RWPE1 (cell line): ENCODE data around the gene CDYL2.

ENCODE experiments used
- CTCF ChIA-PET: fragments of 350-600 bp; sonication (Branson Sonifier 250); formaldehyde crosslinking; extraction: SDS; loops from one replicate; lab custom pipeline; 2021; lab: Yijun Ruan, JAX
- POLR2A ChIA-PET: fragments of 400-600 bp; formaldehyde crosslinking; extraction: SDS; loops from one replicate; lab custom pipeline; 2020; ENCODE audit warnings: antibody characterized with exemption; ENCODE audit not compliant: low non-redundant PET; lab: Yijun Ruan, JAX
- DNase-seq: peaks from one replicate; pipeline ENCODE4 v3.0.0; 2012; ENCODE audit warnings: low spot score
- H3K27ac ChIP-seq: fragments of 450-650 bp; 2 replicates; pipeline ENCODE4 v1.5.1; 2017
- TF ChIP-seq, protein P1 (sequence below): fragments of 450-650 bp; conservative IDR thresholded peaks from 2 replicates; pipeline ENCODE4 v1.5.1; 2017; ENCODE audit warnings: low read depth, mild to moderate bottlenecking

CDYL2 gene

DNA sequence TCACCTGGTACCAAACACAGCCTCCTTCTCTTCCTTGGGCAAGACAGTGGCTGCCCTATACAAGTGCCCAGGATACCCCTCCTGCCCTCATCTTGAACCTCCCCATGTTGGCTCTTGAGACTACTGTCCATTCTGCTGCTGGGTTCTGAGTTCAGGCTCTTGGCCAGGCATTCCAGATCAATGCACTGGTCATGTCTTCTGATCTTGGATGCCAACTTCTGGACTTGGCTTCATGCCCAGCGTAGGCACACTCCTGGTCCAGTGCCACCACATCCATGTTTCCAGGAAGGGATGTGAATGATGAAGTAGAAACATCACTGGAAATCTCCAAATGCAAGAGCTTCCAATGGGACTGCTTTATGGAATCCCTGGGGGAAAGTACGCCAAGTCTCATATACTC lies 212.1 kb downstream of the CDYL2 start:
- DNase-seq: no peak
- TF ChIP-seq, protein P1, sequence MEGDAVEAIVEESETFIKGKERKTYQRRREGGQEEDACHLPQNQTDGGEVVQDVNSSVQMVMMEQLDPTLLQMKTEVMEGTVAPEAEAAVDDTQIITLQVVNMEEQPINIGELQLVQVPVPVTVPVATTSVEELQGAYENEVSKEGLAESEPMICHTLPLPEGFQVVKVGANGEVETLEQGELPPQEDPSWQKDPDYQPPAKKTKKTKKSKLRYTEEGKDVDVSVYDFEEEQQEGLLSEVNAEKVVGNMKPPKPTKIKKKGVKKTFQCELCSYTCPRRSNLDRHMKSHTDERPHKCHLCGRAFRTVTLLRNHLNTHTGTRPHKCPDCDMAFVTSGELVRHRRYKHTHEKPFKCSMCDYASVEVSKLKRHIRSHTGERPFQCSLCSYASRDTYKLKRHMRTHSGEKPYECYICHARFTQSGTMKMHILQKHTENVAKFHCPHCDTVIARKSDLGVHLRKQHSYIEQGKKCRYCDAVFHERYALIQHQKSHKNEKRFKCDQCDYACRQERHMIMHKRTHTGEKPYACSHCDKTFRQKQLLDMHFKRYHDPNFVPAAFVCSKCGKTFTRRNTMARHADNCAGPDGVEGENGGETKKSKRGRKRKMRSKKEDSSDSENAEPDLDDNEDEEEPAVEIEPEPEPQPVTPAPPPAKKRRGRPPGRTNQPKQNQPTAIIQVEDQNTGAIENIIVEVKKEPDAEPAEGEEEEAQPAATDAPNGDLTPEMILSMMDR: no peak
- ChIA-PET POLR2A (no interaction called here), CTCF (no interaction called here)
- H3K27ac ChIP-seq: no peak overlapping the region

DNA sequence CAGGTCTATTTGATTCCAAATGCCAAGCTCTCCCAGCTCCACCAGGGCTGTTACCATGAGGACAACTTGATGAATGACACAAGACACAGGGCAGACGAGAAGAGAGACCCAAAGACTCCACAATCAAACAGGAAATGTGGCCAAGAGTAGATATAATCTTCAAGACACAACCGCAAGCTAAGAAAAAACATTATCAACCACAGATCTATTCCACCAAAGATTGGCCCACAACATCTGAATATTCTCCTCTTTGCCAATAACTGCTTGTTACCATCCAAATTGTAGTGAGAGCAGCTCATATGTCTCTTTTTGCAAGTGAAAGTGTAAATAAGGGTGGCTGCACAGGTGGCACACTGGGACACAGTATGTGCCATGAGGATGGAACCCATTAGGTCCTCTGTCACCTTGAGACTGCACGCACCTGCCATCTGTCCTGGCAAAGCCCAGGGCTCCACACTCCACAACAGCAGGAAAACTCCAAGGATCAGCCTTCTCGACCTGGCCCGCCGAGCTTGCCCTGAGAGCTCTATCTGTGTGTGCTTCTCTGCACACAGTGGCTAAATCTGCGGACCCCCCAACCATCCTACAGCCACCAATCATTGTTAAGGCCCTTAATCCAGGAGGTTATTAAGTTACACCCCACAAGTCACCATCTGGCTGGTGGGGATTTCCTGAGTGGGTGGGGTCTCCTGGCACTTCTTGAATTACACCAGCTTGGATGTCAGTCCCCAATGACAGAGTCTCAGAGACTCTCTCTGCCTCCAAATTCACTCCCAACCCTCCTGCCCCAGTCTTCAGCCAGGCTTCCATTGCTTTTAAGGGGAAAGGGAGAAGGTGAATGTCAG lies 213.1 kb downstream of the CDYL2 start:
- TF ChIP-seq, protein P1: no peak
- ChIA-PET CTCF (no interaction called here), POLR2A (no interaction called here)
- no peak overlapping the region for H3K27ac ChIP-seq
- no peak for DNase-seq

DNA sequence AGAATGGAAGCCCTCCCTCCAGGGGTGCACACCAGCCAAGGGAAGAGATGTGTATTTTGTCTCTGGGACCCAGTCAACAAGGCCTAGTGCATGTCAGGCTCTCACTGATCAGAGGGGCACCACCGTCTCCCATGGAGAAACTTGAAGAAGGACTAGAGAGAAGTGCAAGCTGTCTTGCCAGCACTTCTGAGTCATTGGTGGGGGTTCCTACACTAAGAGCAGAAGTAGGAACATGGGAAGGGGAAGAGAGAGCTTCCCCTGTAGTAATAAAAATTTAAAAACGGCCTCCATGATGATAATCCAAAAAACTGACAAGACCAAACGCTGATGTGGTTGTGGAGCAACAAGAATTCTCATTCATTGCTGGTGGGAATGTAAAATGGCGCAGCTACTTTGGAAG lies 217.3 kb downstream of the CDYL2 start:
- ChIA-PET POLR2A (no interaction called here), CTCF (interaction anchor here (0.7 kb wide), 1 partner anchor 1242 kb away, joined by 4 read pairs; no protein-coding TSS in a partner anchor)
- no peak overlapping the region for H3K27ac ChIP-seq
- no peak for DNase-seq
- TF ChIP-seq, protein P1: no peak

DNA sequence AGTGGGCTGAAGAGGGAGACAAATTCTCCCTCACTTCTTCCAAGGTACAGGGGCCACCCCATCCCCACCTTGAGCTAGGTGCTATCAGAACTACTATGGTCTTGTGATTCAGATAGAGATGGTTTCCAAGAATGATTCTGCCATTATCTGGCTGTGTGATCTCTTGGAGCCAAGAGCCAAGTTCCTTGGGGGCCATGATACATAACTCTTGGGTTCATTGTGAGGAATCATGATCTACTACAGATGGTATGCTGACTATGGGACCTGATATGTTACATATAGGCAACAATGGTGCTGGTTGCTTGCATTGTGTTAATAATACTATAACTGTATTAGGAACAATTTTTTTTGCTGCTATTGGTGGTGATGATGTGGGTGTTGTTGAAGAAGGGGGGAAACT lies 217.9 kb downstream of the CDYL2 start:
- H3K27ac ChIP-seq: no peak overlapping the region
- POLR2A ChIA-PET: no interaction called here
- no peak for DNase-seq
- TF ChIP-seq, protein P1: no peak
- CTCF ChIA-PET: interaction anchor here (0.6 to 0.7 kb wide), 2 partner anchors 205 to 1242 kb away, joined by 3 to 4 read pairs; no protein-coding TSS in a partner anchor

DNA sequence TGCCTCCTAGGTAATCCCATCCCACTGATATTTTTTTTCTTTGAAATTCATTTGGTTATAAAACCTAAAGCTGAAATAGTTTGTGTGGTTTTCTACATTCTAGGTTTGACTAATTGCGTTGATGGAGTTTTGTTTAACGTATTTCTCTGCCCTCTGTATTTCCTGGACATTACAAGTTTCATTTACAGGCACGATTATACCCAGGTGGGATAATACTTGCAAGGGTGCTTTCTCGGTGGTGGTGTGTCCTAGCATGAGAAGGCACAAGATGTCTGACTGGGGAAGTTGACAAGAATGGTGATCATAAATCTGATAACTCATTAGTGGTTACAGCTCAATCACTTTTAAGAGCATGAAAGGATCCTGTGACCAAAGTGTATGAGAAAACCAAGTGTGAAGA lies 218.6 kb downstream of the CDYL2 start:
- TF ChIP-seq, protein P1: no peak
- no peak for DNase-seq
- CTCF ChIA-PET: no interaction called here
- H3K27ac ChIP-seq: no peak overlapping the region
- POLR2A ChIA-PET: no interaction called here

DNA sequence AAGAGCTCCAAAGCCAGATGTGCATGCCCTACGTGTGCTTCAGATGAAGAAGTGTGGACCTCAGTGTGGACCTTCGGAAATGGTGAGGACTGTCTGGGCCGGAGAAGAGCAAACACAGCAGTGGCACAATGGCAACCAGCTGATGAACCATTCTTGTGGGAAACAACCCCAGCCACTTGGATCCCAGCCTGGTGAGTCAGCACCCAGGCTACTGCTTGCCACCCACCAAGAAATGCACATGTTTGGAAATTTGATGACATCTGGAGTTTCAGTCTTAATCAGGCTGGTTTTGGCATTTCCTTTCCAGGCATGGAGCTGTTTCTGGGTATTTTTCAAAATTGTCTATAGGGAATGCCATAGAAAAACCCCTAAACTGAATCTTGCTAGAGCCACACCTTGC lies 220.9 kb downstream of the CDYL2 start:
- TF ChIP-seq, protein P1: no peak
- DNase-seq: no peak
- CTCF ChIA-PET: no interaction called here
- POLR2A ChIA-PET: no interaction called here
- no peak overlapping the region for H3K27ac ChIP-seq
